Measurements from ENCODE around the gene AREL1. TPM values are rescaled to one million over a fixed set of nuclear protein-coding genes. Genes with fewer than 3 reads are reported as not detected.

Gene AREL1
- total RNA-seq, 3 donors from 2014 or later = 39.9 to 60.1 (median 42.2) TPM

DNA sequence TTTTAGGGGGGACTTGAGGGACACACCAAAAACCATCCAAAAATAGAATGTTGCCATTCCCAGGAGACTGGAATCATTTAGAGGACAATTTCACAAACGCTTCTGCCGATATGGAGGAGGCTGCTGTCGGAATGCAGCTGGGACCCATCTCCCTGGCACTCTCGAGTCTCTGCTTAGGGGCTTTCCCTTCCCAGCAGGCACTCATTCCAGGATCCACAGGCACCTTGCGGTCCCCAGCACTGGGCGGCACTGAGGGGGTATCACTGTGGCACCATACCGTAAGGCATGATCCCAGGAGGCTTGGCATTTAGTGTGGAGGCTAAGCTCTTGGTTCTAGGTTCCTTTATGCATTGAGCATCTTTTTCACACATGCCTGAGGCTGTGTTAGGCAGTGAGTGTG, 64.3 kb downstream of the AREL1 start:
- no peaks in the 10 kb centered on the region for H3K4me1 ChIP-seq (ENCODE audit: low read depth)
- DNase-seq (no peak), ATAC-seq (no peak)
- H3K9me3 ChIP-seq = no peaks in the 10 kb centered on the region
- TF ChIP-seq, protein P1, sequence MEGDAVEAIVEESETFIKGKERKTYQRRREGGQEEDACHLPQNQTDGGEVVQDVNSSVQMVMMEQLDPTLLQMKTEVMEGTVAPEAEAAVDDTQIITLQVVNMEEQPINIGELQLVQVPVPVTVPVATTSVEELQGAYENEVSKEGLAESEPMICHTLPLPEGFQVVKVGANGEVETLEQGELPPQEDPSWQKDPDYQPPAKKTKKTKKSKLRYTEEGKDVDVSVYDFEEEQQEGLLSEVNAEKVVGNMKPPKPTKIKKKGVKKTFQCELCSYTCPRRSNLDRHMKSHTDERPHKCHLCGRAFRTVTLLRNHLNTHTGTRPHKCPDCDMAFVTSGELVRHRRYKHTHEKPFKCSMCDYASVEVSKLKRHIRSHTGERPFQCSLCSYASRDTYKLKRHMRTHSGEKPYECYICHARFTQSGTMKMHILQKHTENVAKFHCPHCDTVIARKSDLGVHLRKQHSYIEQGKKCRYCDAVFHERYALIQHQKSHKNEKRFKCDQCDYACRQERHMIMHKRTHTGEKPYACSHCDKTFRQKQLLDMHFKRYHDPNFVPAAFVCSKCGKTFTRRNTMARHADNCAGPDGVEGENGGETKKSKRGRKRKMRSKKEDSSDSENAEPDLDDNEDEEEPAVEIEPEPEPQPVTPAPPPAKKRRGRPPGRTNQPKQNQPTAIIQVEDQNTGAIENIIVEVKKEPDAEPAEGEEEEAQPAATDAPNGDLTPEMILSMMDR (IDR thresholded peaks at IDR 0.05) = no peak
- H3K36me3 ChIP-seq (ENCODE audit: low read depth) = no peaks in the 10 kb centered on the region
- intact Hi-C loops (cut with DNase I, micrococcal nuclease) = no loop called here
- no peak overlapping the region for H3K4me3 ChIP-seq

DNA sequence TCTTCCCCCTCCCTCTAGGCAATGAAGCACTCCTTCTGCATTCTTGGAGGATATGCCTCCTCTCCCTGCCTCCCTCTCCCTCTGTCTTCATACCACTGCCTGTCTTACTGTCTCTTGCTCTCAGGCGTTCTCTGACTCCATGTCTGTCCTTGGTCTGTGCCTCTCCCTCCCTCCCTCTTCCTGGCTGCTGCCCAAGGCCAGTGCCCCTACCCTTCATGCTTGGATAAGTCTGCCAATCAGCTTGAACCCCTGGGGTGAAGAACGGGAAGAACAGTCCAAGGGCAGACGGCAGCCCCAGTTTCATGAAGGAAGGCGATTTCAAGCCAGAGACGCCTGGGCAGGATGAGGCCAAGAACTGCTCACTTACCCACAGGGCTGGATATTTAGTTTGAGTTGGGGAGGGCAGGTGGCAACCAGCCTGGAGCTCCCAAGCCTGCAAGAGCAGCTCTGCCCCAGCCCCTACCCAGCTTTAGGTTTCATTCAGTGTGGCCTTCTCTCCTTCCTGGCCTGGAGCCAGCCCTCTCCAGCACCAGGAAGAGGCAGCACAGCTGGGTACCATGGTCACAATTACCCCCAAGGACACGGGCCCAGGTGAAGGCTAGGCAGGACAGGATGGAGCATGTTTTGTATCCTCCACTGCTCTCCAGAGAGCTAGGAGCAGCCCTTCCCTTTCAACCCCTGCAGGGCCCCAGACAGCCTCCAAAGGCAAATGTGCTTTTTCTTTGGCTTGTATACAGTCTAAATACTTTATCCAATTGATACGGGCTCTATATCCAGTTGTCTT, 65.0 kb downstream of the AREL1 start:
- TF ChIP-seq, protein P1 (IDR thresholded peaks at IDR 0.05) = no peak
- ATAC-seq (peak; percentile 22), DNase-seq (no peak)
- no peaks in the 10 kb centered on the region for H3K36me3 ChIP-seq (ENCODE audit: low read depth)
- H3K4me3 ChIP-seq = no peak overlapping the region
- H3K4me1 ChIP-seq (ENCODE audit: low read depth) = no peaks in the 10 kb centered on the region
- no peaks in the 10 kb centered on the region for H3K9me3 ChIP-seq
- intact Hi-C loops (cut with DNase I, micrococcal nuclease) = no loop called here

DNA sequence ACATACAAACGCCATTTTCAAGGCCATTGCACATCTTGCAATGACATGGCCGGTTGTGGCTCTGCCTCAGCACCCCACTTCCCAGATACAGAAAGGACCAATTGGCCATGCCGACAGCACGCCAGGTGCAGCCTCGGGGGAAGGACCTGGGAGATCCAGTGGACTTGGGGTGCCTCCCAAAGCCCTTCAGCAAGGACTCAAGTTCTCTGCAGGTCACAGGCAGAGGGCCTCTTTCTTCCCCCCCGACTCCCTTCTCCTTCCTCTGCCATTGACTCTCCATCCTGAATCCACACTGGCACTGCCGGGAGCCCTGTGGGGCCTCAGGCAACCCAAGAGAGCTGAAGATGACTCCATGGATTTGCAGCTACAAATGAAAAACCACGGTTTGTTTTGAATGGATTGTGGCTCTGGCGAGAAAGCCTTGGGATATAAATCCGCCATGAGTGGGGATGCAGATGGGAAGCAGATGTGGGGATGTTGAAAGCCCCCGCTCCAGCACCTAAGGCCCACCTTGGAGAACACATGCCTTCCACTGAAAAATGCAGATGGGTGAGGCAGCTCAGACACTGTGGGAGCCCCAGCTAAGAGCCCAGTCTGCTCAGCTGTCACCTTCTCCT, 65.7 kb downstream of the AREL1 start:
- H3K4me3 ChIP-seq = no peak overlapping the region
- no peaks in the 10 kb centered on the region for H3K9me3 ChIP-seq
- DNase-seq (no peak), ATAC-seq (no peak)
- no peaks in the 10 kb centered on the region for H3K36me3 ChIP-seq (ENCODE audit: low read depth)
- TF ChIP-seq, protein P1 (IDR thresholded peaks at IDR 0.05) = no peak
- intact Hi-C loops (cut with DNase I, micrococcal nuclease) = no loop called here
- no peaks in the 10 kb centered on the region for H3K4me1 ChIP-seq (ENCODE audit: low read depth)

DNA sequence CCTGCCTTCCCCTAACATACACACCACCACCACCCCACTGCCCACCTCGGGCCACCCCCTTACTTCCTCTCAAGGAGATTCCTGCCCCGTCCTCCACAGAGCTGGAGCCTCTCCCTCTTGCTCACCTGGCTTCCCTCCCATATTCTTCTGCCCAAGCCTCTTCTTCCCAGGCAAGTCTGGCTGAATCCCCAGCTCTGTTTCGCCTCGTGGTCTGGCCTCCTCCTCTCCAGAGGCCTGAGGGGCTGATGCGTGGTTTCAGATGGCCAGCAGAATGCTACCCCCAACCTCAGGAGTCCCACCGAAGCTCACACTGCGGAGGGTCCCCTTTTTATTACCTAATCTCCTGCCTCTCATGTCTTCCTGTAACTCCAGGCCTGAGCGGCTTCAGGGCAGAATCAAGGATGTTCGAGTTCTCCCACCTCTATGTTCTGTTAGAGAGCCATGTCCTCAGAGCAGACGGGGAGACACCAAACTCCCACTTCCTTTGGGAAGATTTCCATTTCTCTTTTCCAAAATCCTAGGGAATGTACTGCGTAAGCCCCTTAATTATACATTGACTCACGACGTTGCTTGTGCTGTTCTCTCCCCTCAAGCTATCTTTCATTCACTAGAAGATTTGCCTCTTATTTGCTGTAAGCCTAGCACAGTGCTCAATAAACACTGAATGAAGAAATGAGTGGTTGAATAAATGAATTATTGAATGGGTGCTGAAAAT, 67.0 kb downstream of the AREL1 start:
- TF ChIP-seq, protein P1 (IDR thresholded peaks at IDR 0.05) = no peak
- H3K9me3 ChIP-seq = no peaks in the 10 kb centered on the region
- H3K36me3 ChIP-seq (ENCODE audit: low read depth) = no peaks in the 10 kb centered on the region
- no peaks in the 10 kb centered on the region for H3K4me1 ChIP-seq (ENCODE audit: low read depth)
- H3K4me3 ChIP-seq = no peak overlapping the region
- intact Hi-C loops (cut with DNase I, micrococcal nuclease) = no loop called here
- no peak for ATAC-seq
- DNase-seq = no peak

DNA sequence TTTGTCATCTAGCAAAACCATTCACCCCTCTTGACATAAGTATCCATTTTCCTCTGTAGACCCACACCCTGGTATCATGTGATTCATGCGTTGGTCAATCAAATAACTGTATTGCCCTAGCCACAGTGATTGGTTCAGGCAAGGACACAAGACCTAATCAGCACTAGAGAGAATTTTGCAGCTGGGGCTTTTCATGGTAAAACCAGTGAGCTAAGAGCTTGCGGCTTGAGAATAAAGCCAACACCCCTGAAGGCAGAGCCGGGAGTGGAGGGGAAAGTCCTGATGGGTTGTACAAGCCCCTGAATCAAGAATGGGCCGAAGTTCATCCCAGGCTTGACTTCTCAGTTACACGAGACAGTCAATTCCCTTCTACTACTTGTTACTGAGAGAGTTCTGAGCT, 67.6 kb downstream of the AREL1 start:
- DNase-seq (no peak), ATAC-seq (peak; percentile 10)
- intact Hi-C loops (cut with DNase I, micrococcal nuclease) = no loop called here

More for the DNA sequence above, 67.6 kb downstream of the AREL1 start:
- Histone ChIP-seq H3K9me3 (no peaks in the 10 kb centered on the region), H3K4me3 (no peak overlapping the region), H3K36me3 (ENCODE audit: low read depth) (no peaks in the 10 kb centered on the region), H3K4me1 (ENCODE audit: low read depth) (no peaks in the 10 kb centered on the region)
- TF ChIP-seq, protein P1 (IDR thresholded peaks at IDR 0.05) = no peak
